ENCODE results near the gene RPH3AL. TPM values are rescaled to one million over a fixed set of nuclear protein-coding genes. Genes with fewer than 3 reads are reported as not detected.
A peak's percentile ranks its signal among the peaks of the same experiment; 100 is the strongest.

RPH3AL gene
- total RNA-seq, 4 donors from 2014 or later, result 8.6 to 21.0 (median 17.4) TPM

DNA sequence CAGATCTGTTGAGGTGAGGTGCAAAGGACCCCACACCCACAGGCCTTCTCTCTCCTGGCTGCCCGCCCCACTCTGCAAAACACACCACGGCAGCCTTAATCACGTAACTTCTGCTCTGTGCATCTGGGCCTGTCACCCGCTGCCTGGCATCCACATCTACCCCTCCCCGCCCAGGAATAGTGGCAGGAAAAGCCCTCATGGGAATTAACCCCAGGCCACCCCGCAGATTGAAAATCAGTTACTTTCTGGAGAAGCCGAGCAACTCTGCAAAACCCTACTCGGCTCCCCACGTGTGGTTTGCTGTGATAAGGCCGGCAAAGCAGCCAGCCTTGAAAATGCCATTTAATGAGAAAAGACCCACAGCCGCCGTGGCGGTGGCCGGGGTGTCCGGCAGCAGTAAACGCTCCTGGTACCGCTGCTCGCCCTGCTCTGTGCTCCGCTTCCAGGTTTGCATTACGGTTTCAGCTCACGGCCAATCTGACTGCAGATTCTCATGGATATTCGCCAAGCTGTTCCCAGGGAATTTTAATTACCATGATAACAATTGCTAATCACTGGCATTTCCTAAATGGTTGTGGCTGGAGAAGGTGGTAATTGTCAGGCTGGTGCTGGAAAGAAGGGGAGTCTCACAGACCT is 93.1 kb downstream of the RPH3AL start:
- TF ChIP-seq POLR2AphosphoS5 (IDR thresholded peaks at IDR 0.05) (no peak), CTCF (IDR thresholded peaks at IDR 0.05) (no peak), POLR2A (IDR thresholded peaks at IDR 0.05) (no peak), EP300 (IDR thresholded peaks at IDR 0.05) (no peak)
- 65 to 72% methylated on average over 10 to 12 of the region's 22 CpGs for WGBS, 2 donors (ENCODE audit: low coverage in 1 of 2)
- H3K36me3 ChIP-seq, result no peaks in the 10 kb centered on the region
- H3K9me3 ChIP-seq, result no peaks in the 10 kb centered on the region
- H3K4me3 ChIP-seq, result no peak overlapping the region
- ATAC-seq, result no peak
- peak overlapping the region in 2 of 4 donors; percentile 50 to 59 for H3K27ac ChIP-seq
- peaks cover 16% of the 10 kb centered on the region for H3K27me3 ChIP-seq
- peaks cover 0 to 9% (median 0%) of the 10 kb centered on the region in 3 donors for H3K4me1 ChIP-seq

DNA sequence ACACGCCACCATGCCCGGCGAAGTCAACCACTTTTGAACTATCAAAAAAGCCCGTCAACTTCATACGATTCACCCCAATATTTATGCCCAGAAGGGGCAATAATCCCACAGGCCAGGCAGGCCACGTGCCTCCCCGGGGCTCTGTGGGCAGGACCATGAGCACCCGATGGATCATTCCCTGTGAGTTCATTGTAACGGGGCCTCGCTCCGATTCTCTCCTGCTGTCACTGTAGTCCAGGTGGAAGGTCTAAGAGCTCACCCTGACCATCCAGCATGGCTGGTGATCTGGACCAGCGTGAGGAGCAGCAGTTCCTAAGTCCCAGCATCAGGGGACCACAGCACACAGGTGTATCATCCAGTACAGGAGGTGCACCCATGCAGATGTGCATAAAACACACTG is 93.7 kb downstream of the RPH3AL start:
- no peak for ATAC-seq
- 60% methylated on average over 3 of the region's 12 CpGs; no CpG with 5 or more reads in 1 of the 2 donors for WGBS, 2 donors (ENCODE audit: low coverage in 1 of 2)
- peak overlapping the region in 2 of 4 donors; percentile 50 to 59 for H3K27ac ChIP-seq
- no peak for TF ChIP-seq POLR2AphosphoS5 (IDR thresholded peaks at IDR 0.05)
- TF ChIP-seq POLR2A (IDR thresholded peaks at IDR 0.05), result no peak
- TF ChIP-seq CTCF (IDR thresholded peaks at IDR 0.05), result no peak
- no peak for TF ChIP-seq EP300 (IDR thresholded peaks at IDR 0.05)
- H3K36me3 ChIP-seq, result no peaks in the 10 kb centered on the region
- no peak overlapping the region for H3K4me3 ChIP-seq
- H3K4me1 ChIP-seq, result peaks cover 0 to 9% (median 0%) of the 10 kb centered on the region in 3 donors
- peaks cover 16% of the 10 kb centered on the region for H3K27me3 ChIP-seq
- H3K9me3 ChIP-seq, result no peaks in the 10 kb centered on the region

GRCh38 chr17:258045-258734 is 94.4 kb downstream of the RPH3AL start:
- Histone ChIP-seq H3K9me3 (no peaks in the 10 kb centered on the region), H3K27ac (peak overlapping the region in 2 of 4 donors; percentile 37 to 58), H3K4me3 (no peak overlapping the region), H3K27me3 (peaks cover 16% of the 10 kb centered on the region), H3K36me3 (no peaks in the 10 kb centered on the region), H3K4me1 (peaks cover 0 to 9% (median 0%) of the 10 kb centered on the region in 3 donors)
- no peak for ATAC-seq
- no peak for TF ChIP-seq POLR2A (IDR thresholded peaks at IDR 0.05)
- no peak for TF ChIP-seq EP300 (IDR thresholded peaks at IDR 0.05)
- no peak for TF ChIP-seq CTCF (IDR thresholded peaks at IDR 0.05)
- TF ChIP-seq POLR2AphosphoS5 (IDR thresholded peaks at IDR 0.05), result no peak
- WGBS, 2 donors (ENCODE audit: low coverage in 1 of 2), result 66 to 70% methylated on average over 8 to 13 of the region's 23 CpGs

GRCh38 chr17:253091-253846 is 99.3 kb downstream of the RPH3AL start:
- WGBS, 2 donors (ENCODE audit: low coverage in 1 of 2), result 89 to 100% methylated on average over 5 to 9 of the region's 29 CpGs
- H3K4me3 ChIP-seq, result no peak overlapping the region
- H3K36me3 ChIP-seq, result no peaks in the 10 kb centered on the region
- TF ChIP-seq CTCF (IDR thresholded peaks at IDR 0.05) (no peak), POLR2A (IDR thresholded peaks at IDR 0.05) (no peak), EP300 (IDR thresholded peaks at IDR 0.05) (no peak), POLR2AphosphoS5 (IDR thresholded peaks at IDR 0.05) (no peak)
- H3K27me3 ChIP-seq, result peaks cover 3% of the 10 kb centered on the region
- no peaks in the 10 kb centered on the region for H3K9me3 ChIP-seq
- no peak for ATAC-seq
- H3K27ac ChIP-seq, result no peak overlapping the region
- H3K4me1 ChIP-seq, result no peaks in the 10 kb centered on the region

Data from gastroesophageal sphincter (tissue), 4 donors.